Common myeloid progenitor, CD34-positive (primary cell): ENCODE results near the gene LRRTM2.

Source experiments
- CTCF ChIA-PET: fragments of 350-600 bp; sonication (Branson Sonifier 250); formaldehyde crosslinking; loops from one replicate; lab custom pipeline; 2021; ENCODE audit warnings: antibody characterized with exemption; lab: Charles Lee
- POLR2A ChIA-PET: fragments of 350-600 bp; sonication (Branson Sonifier 250); formaldehyde crosslinking; loops from one replicate; lab custom pipeline; 2021; ENCODE audit warnings: antibody characterized with exemption; lab: Charles Lee
- DNase-seq, 3 donors: peaks; one replicate each; pipeline versions ENCODE4 v3.0.0 to v3.0.0-alpha.2; 2013
- H3K27ac ChIP-seq, 2 experiments: 1 replicate in 1 of 2; 2 replicates in 1 of 2; pipeline ENCODE4 v1.7.0; 2013; ENCODE audit warnings: inconsistent platforms in 2 of 2, low read length in 2 of 2, mild to moderate bottlenecking in 2 of 2, low read depth in 1 of 2, moderate library complexity in 1 of 2; ENCODE audit not compliant: severe bottlenecking in 2 of 2, insufficient read depth in 1 of 2, poor library complexity in 1 of 2
- H3K27me3 ChIP-seq, 5 experiments: replicated peaks in 2 of 5; 1 replicate in 3 of 5; 2 replicates in 2 of 5; pipeline versions ENCODE4 v1.6.1 to v1.7.0; 2013; ENCODE audit warnings: low read length in 4 of 5, mild to moderate bottlenecking in 2 of 5, moderate library complexity in 2 of 5, inconsistent platforms in 1 of 5; ENCODE audit not compliant: insufficient read depth in 5 of 5, control insufficient read depth in 4 of 5
- H3K36me3 ChIP-seq, 4 experiments: 1 replicate in 2 of 4; 2 replicates in 2 of 4; pipeline versions ENCODE4 v1.6.1 to v1.7.0; 2013; ENCODE audit warnings: low read length in 3 of 4, control low read depth in 1 of 4, mild to moderate bottlenecking in 1 of 4; ENCODE audit not compliant: control insufficient read depth in 4 of 4, insufficient read depth in 4 of 4
- H3K4me1 ChIP-seq, 4 experiments: 1 replicate in 3 of 4; 2 replicates in 1 of 4; pipeline versions ENCODE4 v1.6.1 to v1.7.1; 2013; ENCODE audit warnings: low read length in 3 of 4, mild to moderate bottlenecking in 3 of 4, control low read depth in 1 of 4, inconsistent platforms in 1 of 4, moderate library complexity in 1 of 4; ENCODE audit not compliant: control insufficient read depth in 4 of 4, insufficient read depth in 4 of 4; ENCODE audit errors: control extremely low read depth in 1 of 4
- H3K4me3 ChIP-seq, 7 experiments: 1 replicate in 4 of 7; 2 replicates in 3 of 7; pipeline versions ENCODE4 v1.5.1 to v1.7.0; 2013; ENCODE audit warnings: mild to moderate bottlenecking in 7 of 7, low read length in 6 of 7, moderate library complexity in 6 of 7, inconsistent platforms in 2 of 7, low read depth in 2 of 7, control low read depth in 1 of 7; ENCODE audit not compliant: insufficient read depth in 4 of 7, control insufficient read depth in 1 of 7; ENCODE audit errors: extremely low read depth in 1 of 7
- H3K9me3 ChIP-seq, 5 experiments: 1 replicate in 4 of 5; 2 replicates in 1 of 5; pipeline versions ENCODE4 v1.6.1 to v1.7.1; 2013; ENCODE audit warnings: low read length in 4 of 5, mild to moderate bottlenecking in 2 of 5, inconsistent platforms in 1 of 5, low read depth in 1 of 5, moderate library complexity in 1 of 5; ENCODE audit not compliant: control insufficient read depth in 4 of 5, insufficient read depth in 2 of 5; ENCODE audit errors: control extremely low read depth in 1 of 5
- WGBS: methylation state at CpG from one replicate; pipeline ENCODE4 v1.1.5; 2013; ENCODE audit not compliant: insufficient coverage; 5-methylcytosine and 5-hydroxymethylcytosine counted together

LRRTM2 gene

GRCh38 chr5:138884094-138884493 is 9.0 kb upstream of the LRRTM2 start:
- no peak for DNase-seq
- CTCF ChIA-PET = interaction anchor here (1.3 kb wide), 1 partner anchor 38 kb away, joined by 4 read pairs; no protein-coding TSS in a partner anchor
- WGBS = 100% methylated on average over 1 of the region's 1 CpG
- no peak overlapping the region for H3K27ac ChIP-seq
- POLR2A ChIA-PET = no interaction called here
- H3K36me3 ChIP-seq = peaks cover 8 to 22% (median 13%) of the 10 kb centered on the region in 4 experiments
- H3K4me1 ChIP-seq = no peaks in the 10 kb centered on the region
- H3K27me3 ChIP-seq = no peaks in the 10 kb centered on the region
- H3K9me3 ChIP-seq = peaks cover 0 to 3% (median 0%) of the 10 kb centered on the region in 5 experiments
- H3K4me3 ChIP-seq = no peak overlapping the region

GRCh38 chr5:138883211-138883610 is 8.1 kb upstream of the LRRTM2 start:
- no peak overlapping the region for H3K27ac ChIP-seq
- H3K4me1 ChIP-seq = no peaks in the 10 kb centered on the region
- no peaks in the 10 kb centered on the region for H3K27me3 ChIP-seq
- H3K9me3 ChIP-seq = no peaks in the 10 kb centered on the region
- H3K36me3 ChIP-seq = peaks cover 3 to 13% (median 9%) of the 10 kb centered on the region in 4 experiments
- no peak for DNase-seq
- ChIA-PET POLR2A (no interaction called here), CTCF (interaction anchor here (1.3 kb wide), 2 partner anchors 9 to 39 kb away, joined by 3 to 4 read pairs; no protein-coding TSS in a partner anchor)
- H3K4me3 ChIP-seq = no peak overlapping the region

GRCh38 chr5:138878437-138879235 is 3.5 kb upstream of the LRRTM2 start:
- Histone ChIP-seq H3K4me3 (no peak overlapping the region), H3K27ac (no peak overlapping the region), H3K27me3 (no peaks in the 10 kb centered on the region), H3K9me3 (peaks cover 0 to 4% (median 2%) of the 10 kb centered on the region in 5 experiments), H3K36me3 (peaks cover 0 to 2% (median 0%) of the 10 kb centered on the region in 4 experiments), H3K4me1 (no peaks in the 10 kb centered on the region)
- ChIA-PET CTCF (no interaction called here), POLR2A (interaction anchor here (0.7 kb wide), 1 partner anchor 31 kb away, joined by 3 read pairs; no protein-coding TSS in a partner anchor)
- WGBS = 93% methylated on average over 3 of the region's 7 CpGs
- no peak for DNase-seq

- Histone ChIP-seq H3K27me3 (no peaks in the 10 kb centered on the region), H3K4me3 (no peak overlapping the region), H3K4me1 (peaks cover 0 to 4% (median 2%) of the 10 kb centered on the region in 4 experiments), H3K27ac (no peak overlapping the region), H3K36me3 (peaks cover 0 to 2% (median 0%) of the 10 kb centered on the region in 4 experiments), H3K9me3 (peaks cover 0 to 4% (median 2%) of the 10 kb centered on the region in 5 experiments)
- CTCF ChIA-PET = no interaction called here
- 100% methylated on average over 3 of the region's 4 CpGs for WGBS
- DNase-seq = no peak
- POLR2A ChIA-PET = interaction anchor here (0.6 kb wide), 1 partner anchor 315 kb away, joined by 3 read pairs; no protein-coding TSS in a partner anchor
These were observed 1.7 kb upstream of the LRRTM2 start for GRCh38 chr5:138876811-138877210.

GRCh38 chr5:138875946-138876345 is 811 bp upstream of the LRRTM2 start:
- ChIA-PET POLR2A (no interaction called here), CTCF (interaction anchor here (0.6 to 1.1 kb wide), 2 partner anchors 24 to 123 kb away, joined by 3 read pairs; no protein-coding TSS in a partner anchor)
- Histone ChIP-seq H3K4me3 (no peak overlapping the region), H3K36me3 (peaks cover 0 to 2% (median 0%) of the 10 kb centered on the region in 4 experiments), H3K9me3 (peaks cover 0 to 4% (median 2%) of the 10 kb centered on the region in 5 experiments), H3K4me1 (peaks cover 0 to 9% (median 6%) of the 10 kb centered on the region in 4 experiments), H3K27ac (no peak overlapping the region), H3K27me3 (no peaks in the 10 kb centered on the region)
- 100% methylated on average over 1 of the region's 3 CpGs for WGBS
- DNase-seq = no peak

- no peak overlapping the region for H3K27ac ChIP-seq
- 100% methylated on average over 2 of the region's 2 CpGs for WGBS
- H3K27me3 ChIP-seq = no peaks in the 10 kb centered on the region
- peaks cover 0 to 4% (median 2%) of the 10 kb centered on the region in 5 experiments for H3K9me3 ChIP-seq
- H3K36me3 ChIP-seq = peaks cover 0 to 2% (median 0%) of the 10 kb centered on the region in 4 experiments
- POLR2A ChIA-PET = no interaction called here
- CTCF ChIA-PET = interaction anchor here (0.6 to 1.1 kb wide), 2 partner anchors 24 to 123 kb away, joined by 3 read pairs; no protein-coding TSS in a partner anchor
- peaks cover 0 to 9% (median 6%) of the 10 kb centered on the region in 4 experiments for H3K4me1 ChIP-seq
- no peak for DNase-seq
- no peak overlapping the region for H3K4me3 ChIP-seq
These were observed 379 bp upstream of the LRRTM2 start for GRCh38 chr5:138875552-138875875.

GRCh38 chr5:138874241-138874640 is 894 bp downstream of the LRRTM2 start:
- no peak overlapping the region for H3K4me3 ChIP-seq
- H3K9me3 ChIP-seq = peaks cover 0 to 4% (median 2%) of the 10 kb centered on the region in 5 experiments
- H3K27ac ChIP-seq = no peak overlapping the region
- 100% methylated on average over 2 of the region's 6 CpGs for WGBS
- H3K27me3 ChIP-seq = no peaks in the 10 kb centered on the region
- peaks cover 0 to 2% (median 0%) of the 10 kb centered on the region in 4 experiments for H3K36me3 ChIP-seq
- DNase-seq = no peak
- CTCF ChIA-PET = interaction anchor here (1.0 to 1.6 kb wide), 3 partner anchors 8 to 48 kb away, joined by 3 to 4 read pairs (median 3); no protein-coding TSS in a partner anchor
- peaks cover 0 to 9% (median 6%) of the 10 kb centered on the region in 4 experiments for H3K4me1 ChIP-seq
- POLR2A ChIA-PET = no interaction called here
